Dedifferentiated amniotic fluid mesenchymal stem cell (primary cell): ENCODE data around the gene ENTPD7.

Experiments used
- DNase-seq: peaks from one replicate; pipeline ENCODE4 v3.0.0-alpha.2; 2016; ENCODE audit errors: extremely low spot score

The ENTPD7 gene

GRCh38 chr10:99647601-99648151, 11.6 kb upstream of the ENTPD7 start:
- no peak for DNase-seq

DNA sequence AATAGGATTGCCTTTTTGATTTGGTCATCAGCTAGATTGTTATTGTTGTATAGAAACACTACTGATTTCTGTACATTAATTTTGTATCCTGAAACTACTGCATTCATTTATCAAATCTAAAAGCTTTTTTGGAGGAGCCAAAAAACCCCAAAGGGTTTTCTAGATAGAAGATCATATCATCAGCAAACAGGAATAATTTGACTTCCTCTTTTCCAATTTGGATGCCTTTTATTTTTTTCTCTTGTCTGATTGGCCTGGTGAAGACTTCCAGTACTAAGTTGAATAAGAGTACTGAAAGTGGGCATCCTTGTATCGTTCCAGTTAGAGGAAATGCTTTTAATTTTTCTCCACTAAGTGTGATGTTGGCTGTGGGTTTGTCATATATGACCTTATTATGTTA, 10.6 kb upstream of the ENTPD7 start:
- DNase-seq = no peak

GRCh38 chr10:99652800-99653390, 6.4 kb upstream of the ENTPD7 start:
- DNase-seq = no peak

DNA sequence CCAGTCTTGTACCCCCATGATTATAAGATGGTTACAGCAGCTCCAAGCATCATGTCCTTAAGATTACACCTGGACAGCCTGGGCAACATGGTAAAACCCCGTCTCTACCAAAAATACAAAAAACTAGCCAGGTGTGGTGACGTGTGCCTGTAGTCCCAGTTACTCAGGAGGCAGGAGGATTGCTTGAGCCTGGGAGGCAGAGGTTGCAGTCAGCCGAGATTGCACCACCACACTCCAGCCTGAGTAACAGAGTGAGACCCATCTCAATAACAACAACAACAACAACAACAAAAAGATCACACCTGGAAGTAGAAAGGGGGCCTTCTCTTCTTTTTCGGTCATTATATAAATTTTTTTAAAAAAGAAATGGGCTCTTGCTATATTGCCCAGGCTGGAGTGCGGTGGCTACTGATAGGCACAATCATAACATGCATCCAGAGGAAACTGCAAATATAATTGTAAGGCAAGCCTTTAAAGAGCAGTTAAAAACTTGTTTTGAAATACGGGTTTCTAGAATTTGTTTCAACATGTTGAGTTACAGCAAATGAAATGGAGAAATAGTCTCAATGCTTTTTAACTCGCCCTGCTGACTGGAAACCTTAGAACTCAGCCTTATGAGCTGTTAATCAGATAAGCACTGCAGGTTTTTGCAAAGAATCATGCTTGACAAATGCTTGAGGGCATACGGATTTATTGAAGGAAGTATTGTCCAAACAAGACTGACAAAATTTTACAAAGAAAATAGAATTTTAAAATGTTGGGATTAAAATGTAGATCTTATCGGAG, 4.7 kb upstream of the ENTPD7 start:
- DNase-seq = peak; percentile 38

DNA sequence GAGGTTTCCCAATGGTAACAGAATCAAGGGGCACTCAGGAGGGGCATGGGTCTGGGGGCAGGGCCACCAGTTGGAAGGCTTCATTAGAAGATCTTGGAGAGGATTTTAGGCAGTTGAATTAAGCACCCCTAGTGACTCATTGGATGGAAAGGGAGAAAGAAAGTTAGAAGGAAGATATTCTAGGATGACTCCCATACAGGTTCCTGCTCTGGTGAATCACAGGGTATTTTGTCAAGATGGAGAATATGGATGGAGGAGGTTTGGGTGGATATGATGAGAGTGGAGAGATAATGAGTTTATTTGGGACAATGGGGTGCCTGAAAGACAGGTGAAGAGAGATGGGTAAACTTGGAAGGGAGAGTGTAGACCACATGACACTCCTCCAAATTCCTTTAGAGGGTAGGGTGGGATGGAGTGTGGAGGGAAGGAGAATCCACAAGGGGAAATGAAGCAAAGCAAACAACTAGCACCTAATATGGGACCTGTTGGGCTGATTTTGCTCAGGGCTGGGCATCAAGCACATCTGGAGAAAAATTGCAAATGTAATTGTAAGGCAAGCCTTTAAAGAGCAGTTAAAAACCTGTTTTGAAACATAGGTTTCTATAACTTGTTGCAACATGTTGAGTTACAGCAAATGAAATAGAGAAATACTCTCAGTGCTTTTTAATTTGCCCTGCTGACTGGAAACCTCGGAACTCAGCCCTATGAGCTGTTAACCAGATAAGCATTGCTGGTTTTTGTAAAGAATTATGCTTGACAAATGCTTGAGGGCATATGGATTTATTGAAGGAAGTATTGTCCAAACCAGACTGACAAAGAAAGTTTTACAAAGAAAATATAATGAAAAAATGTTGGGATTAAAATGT, 2.9 kb upstream of the ENTPD7 start:
- peak; percentile 56 for DNase-seq

- no peak for DNase-seq
These were observed 683 bp upstream of the ENTPD7 start for GRCh38 chr10:99658622-99659030.

- DNase-seq = no peak
These were observed 608 bp downstream of the ENTPD7 start for GRCh38 chr10:99659868-99660366.

GRCh38 chr10:99660662-99661376, 1.5 kb downstream of the ENTPD7 start:
- DNase-seq = no peak

- DNase-seq = peak; percentile 62
These were observed 2.1 kb downstream of the ENTPD7 start for GRCh38 chr10:99661377-99661763.

DNA sequence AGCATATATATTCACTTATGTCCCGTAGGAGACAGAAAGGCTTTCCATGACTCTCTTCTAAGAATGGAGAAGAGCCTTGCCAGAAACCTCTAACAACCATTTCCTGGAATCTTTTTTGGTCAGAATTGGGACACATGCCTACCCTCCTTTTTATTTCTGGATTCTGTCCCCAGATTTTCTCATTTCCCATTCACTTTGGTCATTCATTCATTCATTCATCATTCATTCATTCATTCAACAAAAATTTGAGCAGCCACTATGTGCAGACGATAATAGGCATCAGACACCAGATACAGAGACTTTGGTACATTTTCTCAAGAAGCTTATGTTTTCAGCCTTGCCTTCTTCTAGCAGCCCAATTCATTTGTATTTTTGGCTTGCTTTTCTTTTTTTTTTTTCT, 6.0 kb downstream of the ENTPD7 start:
- no peak for DNase-seq

DNA sequence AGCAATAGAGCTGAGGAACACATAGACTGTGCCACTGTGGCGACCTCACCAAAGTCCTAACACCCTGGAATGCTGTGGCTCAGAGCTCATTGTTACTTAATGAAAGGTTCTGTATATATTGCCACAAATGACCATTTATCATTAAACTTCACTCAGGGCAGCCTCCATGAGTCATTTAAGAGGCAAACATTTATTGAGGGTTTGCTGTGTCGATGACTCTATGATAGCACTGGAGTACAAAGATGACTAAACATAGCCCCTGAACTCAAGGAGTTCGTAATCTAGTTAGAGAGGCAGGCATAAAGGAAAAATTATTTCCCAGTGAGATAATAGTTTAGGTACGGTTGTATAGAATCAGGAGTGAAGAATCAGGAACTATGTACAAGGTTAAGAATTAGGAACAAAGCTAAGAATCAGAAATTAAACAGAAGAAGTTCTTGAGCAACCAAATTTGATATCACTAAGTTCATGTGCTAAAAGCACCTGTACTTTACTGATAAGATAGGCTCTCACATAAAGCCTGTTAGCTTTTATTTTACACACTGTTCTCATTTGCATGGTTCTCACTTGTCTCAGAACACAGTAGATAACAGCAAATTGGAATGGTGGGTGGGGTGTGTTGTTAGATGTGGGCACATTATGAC, 7.9 kb downstream of the ENTPD7 start:
- no peak for DNase-seq

GRCh38 chr10:99671386-99671785, 12.1 kb downstream of the ENTPD7 start:
- no peak for DNase-seq

GRCh38 chr10:99672884-99673283, 13.6 kb downstream of the ENTPD7 start:
- no peak for DNase-seq

DNA sequence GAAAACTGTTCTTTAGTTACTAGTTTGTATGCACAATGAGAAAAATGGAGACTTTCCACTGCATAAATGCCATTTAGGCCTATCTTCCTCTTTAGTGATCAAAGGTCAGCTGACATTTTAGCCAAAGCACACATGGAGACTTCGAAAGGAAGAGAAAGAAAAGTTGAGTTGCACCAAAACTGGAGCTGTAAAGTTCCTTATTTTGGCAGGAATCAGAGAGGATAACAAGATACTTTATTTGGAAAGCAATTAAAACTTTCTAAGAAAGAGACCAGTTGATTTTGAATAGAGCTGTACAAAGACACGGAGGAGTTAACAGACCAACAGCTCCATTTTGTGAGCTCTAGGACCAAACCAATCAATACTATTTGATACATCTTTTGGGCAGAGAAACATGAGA, 14.2 kb downstream of the ENTPD7 start:
- no peak for DNase-seq

GRCh38 chr10:99674762-99675161, 15.5 kb downstream of the ENTPD7 start:
- no peak for DNase-seq

DNA sequence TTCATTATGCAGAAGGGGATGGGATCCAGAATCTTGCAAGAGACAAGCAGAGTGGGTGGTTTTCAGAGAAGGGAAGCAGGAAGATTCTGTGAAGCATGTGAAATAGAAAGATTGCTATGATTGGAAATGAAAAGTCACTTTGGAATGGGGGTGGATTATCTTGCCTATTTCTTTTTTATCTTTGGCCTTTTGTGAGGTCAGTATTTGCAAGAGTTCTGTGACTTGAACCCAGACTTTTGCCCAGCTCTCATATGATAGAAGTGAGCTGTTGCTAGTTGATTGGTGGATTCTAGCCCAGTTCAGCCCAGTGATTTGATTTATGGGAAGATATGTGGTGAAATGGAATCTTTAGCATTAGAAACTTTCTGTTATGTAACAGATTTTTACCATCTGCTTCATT, 17.1 kb downstream of the ENTPD7 start:
- peak; percentile 61 for DNase-seq

GRCh38 chr10:99676895-99677294, 17.6 kb downstream of the ENTPD7 start:
- DNase-seq = no peak

DNA sequence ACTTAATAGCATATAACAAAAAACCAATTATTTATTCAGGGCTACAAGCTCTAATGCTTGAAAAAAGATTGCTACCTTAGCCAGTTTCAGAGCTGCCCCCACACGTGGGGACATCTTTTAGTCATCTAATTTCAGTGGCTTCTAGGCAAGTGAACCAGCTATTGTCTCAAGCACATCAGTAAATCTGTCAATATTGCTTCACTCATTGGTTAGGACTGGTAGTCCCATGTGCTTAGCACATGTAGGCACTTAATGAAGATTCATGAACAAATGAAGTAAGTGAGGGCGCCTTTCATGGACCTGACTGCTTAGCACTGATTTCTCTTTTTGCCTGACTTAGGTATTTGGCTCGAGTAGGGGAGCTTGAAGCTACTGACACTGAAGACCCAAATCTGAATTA, 19.6 kb downstream of the ENTPD7 start:
- DNase-seq = no peak

- peak; percentile 69 for DNase-seq
These were observed 22.2 kb downstream of the ENTPD7 start for GRCh38 chr10:99681553-99681952.

GRCh38 chr10:99682032-99682431, 22.7 kb downstream of the ENTPD7 start:
- DNase-seq = peak; percentile 40

DNA sequence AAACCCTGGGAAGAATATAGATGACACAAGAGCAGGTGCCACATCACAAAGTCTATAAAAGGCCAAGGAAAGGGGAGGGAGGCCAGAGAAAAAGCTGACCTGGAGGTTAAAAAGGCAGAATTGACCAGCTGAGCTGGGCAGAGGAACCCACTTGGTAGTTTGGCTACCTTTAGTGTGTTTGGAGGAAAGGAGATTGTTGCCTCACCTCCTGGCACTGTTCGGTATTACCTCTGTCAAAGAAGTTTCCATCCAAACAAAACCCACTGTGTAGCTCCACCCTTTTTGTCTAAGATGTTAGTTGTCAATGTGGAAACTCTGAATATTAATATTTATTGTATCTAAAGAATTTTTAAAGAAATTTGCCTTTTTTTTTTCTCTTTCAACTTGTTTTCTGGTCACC, 23.4 kb downstream of the ENTPD7 start:
- no peak for DNase-seq
